ENCODE data around the gene CDHR1.
A peak's percentile ranks its signal among the peaks of the same experiment; 100 is the strongest.

CDHR1 gene

DNA sequence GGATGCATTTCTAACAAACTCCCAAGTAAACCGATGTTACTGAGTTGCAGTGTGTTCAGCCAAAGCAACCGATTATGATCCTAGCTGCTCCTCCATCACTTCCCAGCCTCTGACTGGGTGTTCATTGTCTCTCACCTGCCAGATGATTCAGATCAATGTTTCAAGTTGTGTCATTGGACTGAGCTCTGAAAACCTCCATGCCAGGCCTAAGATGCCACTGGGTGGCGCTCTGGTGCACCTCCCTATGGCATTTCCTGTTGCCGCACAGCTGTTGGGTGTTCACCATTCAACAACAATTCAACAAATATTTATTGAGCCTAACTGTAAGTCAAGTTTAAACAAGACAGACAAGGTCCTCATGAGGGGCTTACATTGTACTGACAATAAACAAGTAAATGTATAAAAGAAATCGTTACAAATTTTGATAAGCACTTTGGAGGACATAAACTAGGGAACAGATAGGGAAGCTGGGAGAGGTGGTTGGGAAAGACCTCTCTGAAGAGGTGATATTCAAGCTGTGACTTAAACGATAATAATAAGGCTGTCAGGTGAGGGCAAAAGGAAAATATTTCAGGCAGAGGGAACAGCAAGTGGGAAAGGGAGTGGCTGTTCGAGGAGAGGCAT is 73.3 kb downstream of the CDHR1 start:
- peak; percentile 59 for DNase-seq

GRCh38 chr10:84269162-84269561 is 74.8 kb downstream of the CDHR1 start:
- no peak for DNase-seq
